ENCODE results near the gene PDLIM5.
"Not testable (repeated sequence)": the region's sequence is repeated elsewhere in the genome, so short reads cannot be mapped to it uniquely, and the experiment has no call there.

PDLIM5 gene

DNA sequence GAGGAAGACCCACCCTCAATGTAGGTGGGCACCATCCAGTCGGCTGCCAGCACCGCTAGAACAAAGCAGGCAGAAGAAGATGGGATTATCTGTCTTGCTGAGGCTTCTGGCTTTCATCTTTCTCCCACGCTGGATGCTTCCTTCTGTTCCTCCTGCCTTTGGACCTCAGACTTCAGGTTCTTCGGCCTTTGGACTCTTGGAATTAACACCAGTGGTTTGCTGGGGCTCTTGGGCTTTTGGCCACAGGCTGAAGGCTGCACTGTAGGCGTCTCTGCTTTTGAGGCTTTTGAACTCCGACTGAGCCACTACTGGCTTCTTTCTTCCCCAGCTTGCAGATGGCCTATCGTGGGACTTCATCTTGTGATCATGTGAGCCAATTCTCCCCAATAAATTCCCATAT, 55.1 kb downstream of the PDLIM5 start:
- H3K9me3 Mint-ChIP-seq: no peaks in the 10 kb centered on the region
- no peak for DNase-seq (ENCODE audit: low spot score in 2 of 2)
- H3K36me3 Mint-ChIP-seq: peaks cover 4% of the 10 kb centered on the region
- no peaks in the 10 kb centered on the region for H3K27me3 Mint-ChIP-seq
- H3K4me3 Mint-ChIP-seq: no peak overlapping the region
- ATAC-seq (ENCODE audit: low read depth): no peak
- peaks cover 2% of the 10 kb centered on the region for H3K4me1 Mint-ChIP-seq
- no peak overlapping the region for H3K27ac Mint-ChIP-seq

DNA sequence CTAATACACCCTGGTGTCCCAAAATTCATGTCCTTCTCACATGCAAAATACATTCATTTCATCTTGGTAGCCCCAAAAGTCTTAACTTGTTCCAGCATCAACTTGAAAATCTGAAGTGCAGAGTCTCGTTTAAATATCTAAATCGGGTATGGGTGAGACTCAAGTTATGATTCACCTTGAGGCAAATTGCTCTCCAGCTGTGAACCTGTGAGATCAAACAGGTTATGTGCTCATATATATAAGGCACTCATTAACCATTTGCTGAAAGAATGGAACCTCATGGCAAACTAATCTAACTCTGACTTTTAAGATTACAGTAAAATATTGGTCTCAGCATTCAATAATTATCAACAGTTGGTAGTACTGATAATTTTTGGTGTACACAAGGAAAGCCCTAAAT, 55.5 kb downstream of the PDLIM5 start:
- no peak for ATAC-seq (ENCODE audit: low read depth)
- Mint-ChIP-seq H3K27me3 (no peaks in the 10 kb centered on the region), H3K9me3 (no peaks in the 10 kb centered on the region), H3K4me3 (no peak overlapping the region), H3K36me3 (peaks cover 2% of the 10 kb centered on the region), H3K4me1 (peaks cover 2% of the 10 kb centered on the region), H3K27ac (no peak overlapping the region)
- no peak for DNase-seq (ENCODE audit: low spot score in 2 of 2)

DNA sequence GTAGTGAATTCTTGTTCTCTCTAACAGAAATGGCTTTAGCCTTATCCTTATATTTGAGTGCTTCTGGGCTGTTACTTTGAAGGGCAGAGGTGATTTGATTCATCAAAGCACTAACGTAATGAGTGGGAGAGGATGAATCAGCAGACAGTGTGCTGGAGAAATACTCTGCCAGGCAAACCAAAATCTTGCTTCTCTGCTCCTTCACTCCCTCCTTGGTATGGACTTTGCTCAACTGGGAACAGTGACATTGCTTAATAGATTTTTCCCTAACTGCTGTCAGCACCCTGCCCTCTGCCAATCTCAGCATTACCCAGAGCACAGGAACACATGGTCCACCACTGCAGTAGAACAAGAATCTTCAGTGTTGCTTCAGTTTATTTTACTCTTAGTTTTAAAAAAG, 56.0 kb downstream of the PDLIM5 start:
- Mint-ChIP-seq H3K27me3 (no peaks in the 10 kb centered on the region), H3K36me3 (peaks cover 2% of the 10 kb centered on the region), H3K4me3 (no peak overlapping the region), H3K9me3 (no peaks in the 10 kb centered on the region), H3K27ac (no peak overlapping the region), H3K4me1 (peaks cover 2% of the 10 kb centered on the region)
- DNase-seq (ENCODE audit: low spot score in 2 of 2) (no peak), ATAC-seq (ENCODE audit: low read depth) (no peak)

DNA sequence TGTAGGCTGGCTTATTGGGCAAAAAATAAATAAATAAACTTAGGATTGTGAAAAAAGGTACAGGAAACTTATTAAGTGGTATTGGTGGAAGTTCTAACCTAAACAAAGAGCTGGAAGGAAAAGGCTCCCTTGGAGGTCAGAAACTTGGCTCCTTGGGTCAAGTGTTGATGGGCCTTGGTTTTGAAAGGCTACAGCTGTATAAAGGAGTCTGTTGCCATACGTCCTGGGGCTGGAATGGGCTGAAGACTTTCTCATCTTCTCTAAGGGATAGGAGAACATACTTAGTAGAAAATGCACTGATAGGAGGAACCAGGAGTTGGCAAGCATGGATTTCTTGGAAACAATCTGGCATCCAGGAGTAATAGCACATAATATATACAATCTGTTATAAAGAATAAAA, 56.6 kb downstream of the PDLIM5 start:
- H3K4me1 Mint-ChIP-seq: peaks cover 2% of the 10 kb centered on the region
- H3K27ac Mint-ChIP-seq: no peak overlapping the region

DNA sequence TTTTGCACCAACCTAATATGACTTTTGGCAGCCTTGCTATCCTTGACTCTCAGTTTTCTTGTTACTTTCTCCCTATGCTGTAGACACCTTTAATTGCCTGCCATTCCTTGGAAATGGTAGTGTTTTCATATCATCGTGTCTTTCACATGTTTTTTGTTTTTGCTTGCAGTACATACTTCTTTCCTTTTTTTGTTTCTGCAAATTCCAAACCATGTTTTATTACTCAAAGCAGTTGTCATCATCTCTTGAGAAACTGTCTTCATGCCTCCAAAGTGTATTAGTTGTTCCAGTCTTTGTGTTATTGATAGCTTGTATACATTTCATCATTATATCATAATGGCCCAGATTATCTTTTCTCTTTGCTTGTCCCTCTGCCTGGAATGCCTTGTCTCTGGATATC, 57.1 kb downstream of the PDLIM5 start:
- no peak overlapping the region for H3K4me3 Mint-ChIP-seq
- peaks cover 2% of the 10 kb centered on the region for H3K4me1 Mint-ChIP-seq
- no peaks in the 10 kb centered on the region for H3K9me3 Mint-ChIP-seq

More for the DNA sequence above, 56.6 kb downstream of the PDLIM5 start:
- DNase-seq (ENCODE audit: low spot score in 2 of 2) (no peak), ATAC-seq (ENCODE audit: low read depth) (no peak)
- Mint-ChIP-seq H3K9me3 (no peaks in the 10 kb centered on the region), H3K36me3 (peaks cover 2% of the 10 kb centered on the region), H3K27me3 (no peaks in the 10 kb centered on the region), H3K4me3 (no peak overlapping the region)

DNA sequence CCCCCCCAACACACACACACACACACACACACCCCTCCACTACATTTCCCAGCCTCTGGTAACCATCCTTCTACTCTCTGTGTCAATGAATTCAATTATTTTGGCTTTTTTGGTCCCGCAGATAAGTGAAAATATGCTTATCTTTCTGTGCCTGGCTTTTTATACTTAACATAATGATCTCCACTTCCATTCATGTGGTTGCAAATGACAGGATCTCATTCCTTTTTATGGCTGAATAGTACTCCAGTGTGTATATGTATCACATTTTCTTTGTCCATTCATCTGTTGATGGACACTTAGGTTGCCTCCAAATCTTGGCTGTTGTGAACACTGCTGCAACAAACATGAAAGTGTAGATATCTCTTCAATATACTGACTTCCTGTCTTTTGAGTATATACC, 59.8 kb downstream of the PDLIM5 start:
- no peaks in the 10 kb centered on the region for H3K9me3 Mint-ChIP-seq
- ATAC-seq (ENCODE audit: low read depth): no peak
- no peak for DNase-seq (ENCODE audit: low spot score in 2 of 2)
- no peak overlapping the region for H3K27ac Mint-ChIP-seq
- H3K4me1 Mint-ChIP-seq: peaks cover 2% of the 10 kb centered on the region
- no peak overlapping the region for H3K4me3 Mint-ChIP-seq
- peaks cover 2% of the 10 kb centered on the region for H3K36me3 Mint-ChIP-seq
- H3K27me3 Mint-ChIP-seq: no peaks in the 10 kb centered on the region

More for the DNA sequence above, 57.1 kb downstream of the PDLIM5 start:
- no peaks in the 10 kb centered on the region for H3K27me3 Mint-ChIP-seq
- H3K36me3 Mint-ChIP-seq: peaks cover 2% of the 10 kb centered on the region
- no peak overlapping the region for H3K27ac Mint-ChIP-seq
- no peak for DNase-seq (ENCODE audit: low spot score in 2 of 2)
- ATAC-seq (ENCODE audit: low read depth): no peak

DNA sequence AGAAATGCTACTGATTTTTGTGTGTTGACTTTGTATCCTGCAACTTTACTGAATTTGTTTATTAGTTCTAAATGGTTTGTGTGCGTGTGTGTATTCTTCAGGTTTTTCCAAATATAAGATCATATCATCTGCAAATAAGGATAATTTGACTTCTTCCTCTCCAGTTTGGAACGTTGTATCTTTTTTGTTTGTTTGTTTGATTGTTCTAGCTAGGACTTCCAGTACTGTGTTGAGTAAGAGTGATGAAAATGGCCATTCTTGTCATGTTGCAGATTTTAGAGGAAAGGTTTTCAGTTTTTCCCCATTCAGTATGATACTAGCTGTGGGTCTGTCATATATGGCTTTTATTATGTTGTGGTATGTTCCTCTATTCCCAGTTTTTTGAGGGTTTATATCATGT, 61.8 kb downstream of the PDLIM5 start:
- H3K4me1 Mint-ChIP-seq; H3K4me3 Mint-ChIP-seq; H3K27me3 Mint-ChIP-seq; H3K9me3 Mint-ChIP-seq; H3K27ac Mint-ChIP-seq; DNase-seq (ENCODE audit: low spot score in 2 of 2); H3K36me3 Mint-ChIP-seq; ATAC-seq (ENCODE audit: low read depth): not testable (repeated sequence)

DNA sequence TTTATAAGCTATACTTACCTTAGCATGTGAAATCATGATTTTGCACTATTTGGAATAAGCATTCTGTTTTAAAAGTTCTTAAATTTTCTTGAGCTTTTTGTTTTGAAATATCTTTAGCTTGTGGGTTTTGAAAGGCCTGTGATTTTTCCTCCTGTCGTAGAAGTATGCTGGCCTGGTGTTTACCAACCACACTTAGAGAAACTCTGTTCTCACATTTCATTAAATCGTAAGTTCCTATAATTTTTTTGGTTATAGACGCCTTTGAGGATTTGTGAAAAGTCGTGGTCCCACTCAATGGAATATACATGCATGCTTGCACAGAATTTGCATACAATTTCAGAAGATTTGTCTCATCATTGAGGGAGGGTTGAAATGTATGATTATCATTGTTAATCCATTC, 63.6 kb downstream of the PDLIM5 start:
- H3K27ac Mint-ChIP-seq: no peak overlapping the region
- H3K4me1 Mint-ChIP-seq: peaks cover 15% of the 10 kb centered on the region
- no peak for ATAC-seq (ENCODE audit: low read depth)
- H3K36me3 Mint-ChIP-seq: peaks cover 2% of the 10 kb centered on the region
- no peaks in the 10 kb centered on the region for H3K27me3 Mint-ChIP-seq
- DNase-seq (ENCODE audit: low spot score in 2 of 2): no peak
- H3K4me3 Mint-ChIP-seq: no peak overlapping the region
- H3K9me3 Mint-ChIP-seq: no peaks in the 10 kb centered on the region

DNA sequence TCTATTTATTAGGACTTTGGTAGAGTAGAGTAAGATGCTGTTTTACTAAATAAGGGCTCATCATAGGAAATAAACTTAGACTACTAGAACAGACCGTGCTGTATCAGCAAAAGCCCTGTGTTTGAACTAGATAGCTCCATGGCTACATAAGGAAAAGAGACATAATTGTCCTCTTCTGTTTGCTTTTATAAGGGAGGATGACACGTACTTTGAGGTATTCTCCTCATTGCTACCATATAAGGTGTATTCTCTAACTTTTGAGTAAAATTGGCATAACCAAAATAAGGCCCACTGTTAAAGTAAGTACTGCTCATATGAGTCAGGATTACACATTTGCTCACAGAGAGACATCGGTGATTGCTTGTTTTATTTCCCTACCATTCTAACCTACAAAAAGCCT, 64.3 kb downstream of the PDLIM5 start:
- no peaks in the 10 kb centered on the region for H3K27me3 Mint-ChIP-seq
- H3K9me3 Mint-ChIP-seq: no peaks in the 10 kb centered on the region
- peaks cover 17% of the 10 kb centered on the region for H3K4me1 Mint-ChIP-seq
- no peak overlapping the region for H3K27ac Mint-ChIP-seq
- H3K4me3 Mint-ChIP-seq: no peak overlapping the region
- H3K36me3 Mint-ChIP-seq: peaks cover 2% of the 10 kb centered on the region
- DNase-seq (ENCODE audit: low spot score in 2 of 2) (no peak), ATAC-seq (ENCODE audit: low read depth) (no peak)

DNA sequence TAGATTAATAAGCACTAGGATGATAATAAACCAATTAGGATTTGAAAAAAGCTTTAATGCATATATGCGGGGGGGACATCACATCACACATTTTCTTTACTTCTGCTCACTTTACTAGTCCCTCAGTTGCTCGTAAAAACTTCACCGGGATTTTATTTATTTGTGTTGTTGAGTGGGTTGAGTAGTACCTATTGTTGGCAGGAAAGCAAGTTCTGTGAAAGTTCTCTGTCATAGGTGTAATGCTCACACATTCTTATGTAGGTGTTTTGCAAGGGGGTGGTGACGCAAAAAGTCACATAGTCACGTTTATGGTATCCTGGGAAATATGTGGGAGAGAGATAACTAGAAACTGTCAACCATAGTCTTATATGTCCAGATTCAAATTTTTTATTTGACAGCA, 65.3 kb downstream of the PDLIM5 start:
- peaks cover 17% of the 10 kb centered on the region for H3K4me1 Mint-ChIP-seq
- no peak overlapping the region for H3K27ac Mint-ChIP-seq
- DNase-seq (ENCODE audit: low spot score in 2 of 2) (no peak), ATAC-seq (ENCODE audit: low read depth) (no peak)
- no peaks in the 10 kb centered on the region for H3K36me3 Mint-ChIP-seq
- H3K27me3 Mint-ChIP-seq: no peaks in the 10 kb centered on the region
- H3K4me3 Mint-ChIP-seq: no peak overlapping the region
- H3K9me3 Mint-ChIP-seq: no peaks in the 10 kb centered on the region

DNA sequence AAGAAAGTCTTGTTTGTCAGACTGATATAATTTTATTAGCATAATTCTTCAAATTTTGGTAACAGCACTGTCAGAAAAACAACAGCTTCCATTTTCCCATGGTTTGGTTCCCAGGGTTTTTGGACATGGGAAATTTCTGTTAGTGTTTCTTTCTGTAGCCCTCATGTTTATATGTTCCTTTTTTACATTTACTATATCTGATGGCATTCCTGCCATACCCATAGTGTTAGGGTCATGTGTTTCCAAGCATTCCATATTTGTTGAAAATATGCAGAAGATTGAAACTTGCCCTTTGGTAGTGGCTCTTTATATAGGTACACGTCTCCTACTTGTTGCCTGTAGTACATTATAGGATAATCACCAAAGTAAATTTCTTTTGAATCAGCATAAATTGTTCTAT, 65.8 kb downstream of the PDLIM5 start:
- H3K4me3 Mint-ChIP-seq: no peak overlapping the region
- no peaks in the 10 kb centered on the region for H3K9me3 Mint-ChIP-seq
- no peaks in the 10 kb centered on the region for H3K27me3 Mint-ChIP-seq
- no peak overlapping the region for H3K27ac Mint-ChIP-seq
- no peaks in the 10 kb centered on the region for H3K36me3 Mint-ChIP-seq
- H3K4me1 Mint-ChIP-seq: peaks cover 17% of the 10 kb centered on the region
- DNase-seq (ENCODE audit: low spot score in 2 of 2) (no peak), ATAC-seq (ENCODE audit: low read depth) (no peak)

DNA sequence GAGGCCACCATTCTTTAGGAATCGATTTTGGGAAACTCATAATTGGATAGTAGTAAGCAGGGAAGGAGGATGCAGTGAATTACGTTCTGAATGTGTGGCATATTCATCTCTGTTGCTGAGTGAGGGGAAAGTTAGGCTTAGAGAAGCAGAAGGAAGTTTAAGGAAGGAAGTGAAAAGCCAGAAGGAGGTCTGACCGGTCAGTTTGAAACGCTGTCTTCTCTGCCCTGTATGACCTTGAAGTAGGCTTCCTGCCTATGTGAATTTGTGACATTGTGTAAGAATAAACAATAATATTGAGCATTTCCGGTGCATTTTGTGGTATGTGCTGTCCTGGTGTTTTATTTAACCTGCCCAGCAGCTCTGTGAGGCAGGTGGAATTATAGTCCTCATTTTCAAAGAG, 67.3 kb downstream of the PDLIM5 start:
- Mint-ChIP-seq H3K4me3 (no peak overlapping the region), H3K27ac (peak overlapping the region; percentile 2), H3K27me3 (no peaks in the 10 kb centered on the region), H3K36me3 (no peaks in the 10 kb centered on the region), H3K9me3 (no peaks in the 10 kb centered on the region), H3K4me1 (peaks cover 17% of the 10 kb centered on the region)
- DNase-seq (ENCODE audit: low spot score in 2 of 2): no peak
- peak; percentile 27 for ATAC-seq (ENCODE audit: low read depth)

DNA sequence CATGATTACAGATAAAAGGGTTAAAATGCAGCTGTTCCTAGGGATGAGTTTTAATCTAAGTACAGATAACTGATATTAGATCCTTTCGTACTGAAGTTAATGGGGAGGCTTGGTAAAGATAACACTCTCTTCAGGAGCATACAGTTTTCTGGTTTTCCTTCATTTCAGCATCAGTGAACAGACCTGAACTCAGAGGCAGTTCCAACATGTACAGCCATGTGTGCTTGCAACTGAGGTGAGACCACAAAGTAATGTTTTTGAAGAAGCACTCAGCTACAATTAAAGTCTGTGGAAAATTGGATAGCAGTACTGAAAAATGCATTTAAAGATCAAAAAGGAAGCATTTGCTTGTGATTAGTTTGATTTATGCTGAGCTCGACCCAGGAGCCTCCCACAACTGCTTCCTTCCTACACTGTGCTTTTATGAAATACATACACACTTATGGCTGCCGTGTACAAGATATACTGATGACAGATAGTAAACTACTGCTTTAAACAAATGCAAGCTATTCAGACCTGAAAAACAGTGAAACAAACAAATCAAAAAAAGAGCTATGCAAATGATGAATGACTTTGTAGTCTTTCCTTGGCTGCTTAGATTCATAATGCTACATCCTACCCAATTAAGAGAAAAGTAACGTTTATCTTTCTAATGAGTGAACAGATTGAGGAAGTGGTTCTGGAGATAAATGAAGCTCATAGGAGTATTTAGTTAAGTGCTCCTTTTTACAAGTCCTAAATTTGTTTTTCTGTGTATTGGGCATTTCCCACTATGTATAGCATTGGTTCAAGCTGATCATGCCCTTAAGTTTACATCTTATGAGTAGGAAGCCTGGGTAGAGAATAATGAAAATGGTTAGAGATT, 68.4 kb downstream of the PDLIM5 start:
- no peak for DNase-seq (ENCODE audit: low spot score in 2 of 2)
- peak; percentile 59 for ATAC-seq (ENCODE audit: low read depth)
- H3K27me3 Mint-ChIP-seq: no peaks in the 10 kb centered on the region
- H3K27ac Mint-ChIP-seq: peak overlapping the region; percentile 51
- peaks cover 17% of the 10 kb centered on the region for H3K4me1 Mint-ChIP-seq
- H3K9me3 Mint-ChIP-seq: no peaks in the 10 kb centered on the region
- no peaks in the 10 kb centered on the region for H3K36me3 Mint-ChIP-seq
- peak overlapping the region; percentile 73 for H3K4me3 Mint-ChIP-seq

DNA sequence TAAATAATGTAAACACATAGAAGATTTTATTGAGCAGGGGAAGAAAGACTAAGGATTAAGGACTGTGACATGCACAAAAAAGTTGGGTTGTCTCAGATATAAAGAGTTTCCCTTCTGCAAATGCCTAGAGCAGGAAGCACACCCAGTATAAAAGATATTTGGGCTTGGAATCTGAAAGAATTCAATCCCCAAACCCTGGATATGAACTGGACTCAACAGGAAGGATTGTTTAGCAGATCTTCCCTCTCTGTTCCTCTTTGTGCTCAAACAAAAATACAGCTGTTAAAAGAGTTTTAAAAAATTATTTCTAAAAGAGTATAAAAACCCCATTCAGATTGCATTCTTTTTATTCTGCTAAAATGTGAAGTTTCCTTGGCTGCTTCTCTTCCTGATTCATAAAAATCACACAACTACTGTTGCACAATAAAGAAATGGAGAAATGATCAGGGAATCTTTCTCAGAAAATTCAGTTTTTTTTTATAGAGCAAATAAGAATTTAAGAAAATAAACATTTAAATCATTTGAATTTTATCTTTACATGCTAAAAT, 71.4 kb downstream of the PDLIM5 start:
- Mint-ChIP-seq H3K27me3 (no peaks in the 10 kb centered on the region), H3K9me3 (no peaks in the 10 kb centered on the region), H3K4me1 (peaks cover 17% of the 10 kb centered on the region), H3K36me3 (peaks cover 6% of the 10 kb centered on the region), H3K27ac (no peak overlapping the region), H3K4me3 (no peak overlapping the region)
- no peak for DNase-seq (ENCODE audit: low spot score in 2 of 2)
- no peak for ATAC-seq (ENCODE audit: low read depth)

DNA sequence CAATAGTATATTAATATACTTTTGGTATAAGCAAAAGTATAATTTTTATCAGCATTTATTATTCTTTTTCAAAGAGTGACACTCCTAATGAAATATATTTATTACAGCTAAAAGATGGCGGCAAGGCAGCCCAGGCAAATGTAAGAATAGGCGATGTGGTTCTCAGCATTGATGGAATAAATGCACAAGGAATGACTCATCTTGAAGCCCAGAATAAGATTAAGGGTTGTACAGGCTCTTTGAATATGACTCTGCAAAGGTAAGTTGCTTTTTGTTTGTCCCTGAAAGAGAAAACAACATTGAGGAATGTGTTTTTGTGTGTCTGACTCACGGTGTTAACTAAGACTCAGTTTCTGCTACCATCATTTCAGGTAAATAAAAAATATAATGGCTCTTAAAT, 71.9 kb downstream of the PDLIM5 start:
- Mint-ChIP-seq H3K27me3 (no peaks in the 10 kb centered on the region), H3K4me1 (peaks cover 17% of the 10 kb centered on the region), H3K9me3 (no peaks in the 10 kb centered on the region), H3K4me3 (no peak overlapping the region), H3K36me3 (peaks cover 7% of the 10 kb centered on the region), H3K27ac (no peak overlapping the region)
- no peak for DNase-seq (ENCODE audit: low spot score in 2 of 2)
- ATAC-seq (ENCODE audit: low read depth): no peak

Measured in memory B cell (primary cell).